Fibroblast of mammary gland (primary cell): ENCODE results near the gene WNT5A.

Source experiments
- DNase-seq: peaks from one replicate; pipeline ENCODE4 v3.0.0-alpha.2; 2010; ENCODE audit warnings: low read depth
- H3K4me3 ChIP-seq: 2 replicates; pipeline ENCODE4 v1.5.1; 2011; ENCODE audit warnings: low read depth, mild to moderate bottlenecking, low read length, moderate library complexity; ENCODE audit not compliant: control insufficient read depth
- CTCF ChIP-seq: conservative IDR thresholded peaks from 2 replicates; pipeline ENCODE4 v1.5.1; 2011; ENCODE audit warnings: low read depth, low read length, inconsistent platforms; ENCODE audit not compliant: control insufficient read depth, insufficient read depth

The WNT5A gene

GRCh38 chr3:55435491-55435890 lies 51.6 kb downstream of the WNT5A start:
- no peak for DNase-seq
- H3K4me3 ChIP-seq = no peak overlapping the region
- TF ChIP-seq CTCF = no peak

GRCh38 chr3:55434789-55435188 lies 52.3 kb downstream of the WNT5A start:
- peak; percentile 74 for TF ChIP-seq CTCF
- DNase-seq = peak; percentile 62
- no peak overlapping the region for H3K4me3 ChIP-seq

GRCh38 chr3:55431041-55431440 lies 56.1 kb downstream of the WNT5A start:
- DNase-seq = no peak
- H3K4me3 ChIP-seq = no peak overlapping the region
- TF ChIP-seq CTCF = no peak

GRCh38 chr3:55427739-55428138 lies 59.4 kb downstream of the WNT5A start:
- no peak overlapping the region for H3K4me3 ChIP-seq
- TF ChIP-seq CTCF = no peak
- no peak for DNase-seq

- TF ChIP-seq CTCF = no peak
- no peak for DNase-seq
- no peak overlapping the region for H3K4me3 ChIP-seq
These were observed 60.6 kb downstream of the WNT5A start for GRCh38 chr3:55426486-55426885.

GRCh38 chr3:55423782-55424181 lies 63.3 kb downstream of the WNT5A start:
- TF ChIP-seq CTCF = no peak
- H3K4me3 ChIP-seq = no peak overlapping the region
- no peak for DNase-seq

GRCh38 chr3:55417211-55417610 lies 69.9 kb downstream of the WNT5A start:
- no peak overlapping the region for H3K4me3 ChIP-seq
- no peak for DNase-seq
- no peak for TF ChIP-seq CTCF
